GM21619 (cell line): ENCODE results near the gene RNF212.

Experiments
- ATAC-seq: cut with Tn5 transposase; IDR thresholded peaks from one replicate; pipeline ENCODE4 v1.9.1; 2021; ENCODE audit not compliant: unreplicated experiment

Gene RNF212

GRCh38 chr4:1115528-1116293, 2.3 kb upstream of the RNF212 start:
- no peak for ATAC-seq

GRCh38 chr4:1112821-1113182, 562 bp downstream of the RNF212 start:
- ATAC-seq = no peak

DNA sequence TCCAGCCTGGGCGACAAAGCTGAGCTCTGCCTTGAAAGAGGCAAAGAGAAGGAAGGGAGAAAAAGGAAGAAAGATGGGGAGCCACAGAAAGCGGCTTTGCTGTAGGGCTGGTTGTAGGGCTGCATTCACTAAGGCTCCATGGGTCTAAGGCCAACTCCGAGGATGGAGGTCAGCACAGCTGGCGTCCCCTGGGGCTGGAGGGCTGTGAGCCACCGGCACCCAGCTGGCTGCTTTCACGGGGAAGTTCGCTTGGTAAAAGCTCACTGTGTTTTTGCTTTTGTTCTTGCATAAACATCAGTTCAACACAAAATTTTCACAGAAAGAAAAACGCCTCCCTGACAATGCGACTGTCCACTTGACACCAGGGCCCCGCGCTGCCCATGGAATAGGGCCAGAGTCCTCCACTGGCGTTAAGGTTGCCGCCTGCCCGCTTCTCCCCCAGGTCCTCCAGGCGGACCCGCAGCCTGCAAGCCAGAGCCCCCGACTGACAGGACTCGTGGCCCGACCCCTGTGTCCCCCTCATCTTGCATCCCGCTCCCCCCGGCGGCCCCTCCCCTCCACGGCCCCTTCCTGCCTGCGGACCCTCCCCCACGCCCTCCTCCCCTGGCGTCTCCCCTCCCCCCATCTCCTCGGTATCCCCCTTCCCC, 1.1 kb downstream of the RNF212 start:
- ATAC-seq = no peak

DNA sequence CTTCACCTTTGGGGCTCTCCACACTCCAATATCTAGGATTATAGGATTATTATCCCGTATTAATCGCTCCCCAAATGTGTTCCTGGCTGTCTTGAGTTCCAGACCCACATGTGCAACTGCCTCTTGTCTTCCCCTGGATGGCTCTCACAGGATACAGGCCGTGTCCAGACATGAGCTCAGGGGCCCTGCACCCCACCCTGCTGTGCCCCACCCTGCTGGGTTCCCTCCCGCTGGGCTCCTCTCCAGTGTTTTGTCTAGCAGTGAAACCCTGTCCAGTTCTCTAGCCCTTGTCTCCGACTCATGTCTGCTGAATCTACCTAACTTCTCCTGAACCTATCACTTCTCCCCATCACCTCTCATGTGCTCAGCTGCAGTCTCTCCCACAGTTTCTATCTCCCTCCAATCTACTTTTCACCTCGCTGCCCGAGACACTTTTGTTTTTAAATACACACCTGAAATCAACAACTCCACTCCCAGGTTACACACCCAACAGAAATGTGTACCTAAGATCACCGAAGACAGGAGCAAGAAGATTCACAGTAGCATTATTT, 2.0 kb downstream of the RNF212 start:
- no peak for ATAC-seq

- ATAC-seq = no peak
Observed at GRCh38 chr4:1109898-1110506, 3.4 kb downstream of the RNF212 start.

GRCh38 chr4:1109333-1109732, 4.0 kb downstream of the RNF212 start:
- no peak for ATAC-seq

GRCh38 chr4:1105662-1106061, 7.7 kb downstream of the RNF212 start:
- no peak for ATAC-seq

GRCh38 chr4:1105067-1105466, 8.3 kb downstream of the RNF212 start:
- no peak for ATAC-seq

DNA sequence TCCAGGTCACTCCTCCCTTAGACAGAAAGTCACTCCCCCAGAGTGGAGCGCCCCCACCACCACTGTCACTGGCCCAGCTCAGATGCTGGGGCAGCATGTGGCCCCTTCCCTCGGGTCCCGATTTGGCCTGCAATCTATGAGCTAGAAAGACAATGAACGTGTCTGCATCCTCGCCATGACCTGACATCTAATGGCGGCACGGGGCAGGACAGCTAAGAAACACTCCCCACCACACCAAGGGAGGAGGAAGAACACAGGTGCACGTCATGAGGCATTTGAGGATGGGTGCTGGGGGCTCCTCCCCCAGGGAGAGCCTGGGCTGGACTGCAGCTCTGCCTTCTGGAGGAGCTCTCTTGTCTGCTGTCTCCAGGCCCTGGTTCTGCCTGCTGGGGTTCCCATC, 8.7 kb downstream of the RNF212 start:
- ATAC-seq = no peak

DNA sequence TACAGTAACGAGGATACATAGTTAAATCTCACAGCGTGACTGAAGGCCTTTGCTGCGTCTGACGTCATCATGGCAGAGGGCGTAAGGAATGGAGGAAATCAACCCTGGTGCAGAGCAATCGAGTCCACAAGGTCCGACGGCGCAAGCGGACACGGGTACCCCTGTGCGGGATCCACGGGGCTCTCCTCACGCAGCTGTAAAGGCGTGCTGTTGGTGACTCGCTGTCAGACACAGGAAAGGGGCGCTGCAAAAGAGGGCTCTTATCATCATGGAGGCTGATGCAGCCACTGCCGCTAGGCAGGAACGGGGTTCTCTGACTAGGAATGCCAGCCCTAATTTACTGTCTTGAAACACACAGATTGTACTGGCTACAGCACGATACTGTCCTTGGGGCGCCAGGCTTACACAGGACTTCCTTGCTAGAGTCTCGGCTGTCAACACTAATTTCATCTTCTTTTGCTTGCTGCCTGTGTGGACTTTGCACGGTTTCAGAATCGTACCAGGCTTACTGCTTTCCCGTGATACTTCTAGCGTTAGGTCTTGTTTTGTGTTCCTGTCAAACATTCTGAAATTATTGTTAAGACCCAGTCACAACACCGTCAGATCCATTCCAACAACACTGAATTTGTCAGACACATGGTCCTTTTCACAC, 13.6 kb downstream of the RNF212 start:
- no peak for ATAC-seq

DNA sequence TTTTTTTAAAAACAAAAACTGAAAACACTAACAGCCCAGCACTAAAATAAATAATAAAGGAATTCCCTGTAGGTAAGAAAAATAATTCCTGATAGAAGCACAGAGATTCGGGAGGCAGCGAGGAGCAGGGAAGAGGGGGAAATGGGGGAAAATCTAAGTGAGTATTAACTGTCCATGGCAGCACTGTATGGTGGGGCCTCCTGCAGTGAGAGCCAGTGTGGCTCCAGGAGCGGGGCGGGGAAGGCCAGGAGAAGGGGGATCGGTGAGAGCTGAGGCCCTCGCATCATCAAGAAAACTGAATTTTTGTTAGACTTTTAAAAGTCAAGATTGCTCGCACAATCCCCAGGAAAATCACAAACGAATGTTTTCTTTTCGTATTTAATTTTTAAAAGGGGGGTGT, 14.1 kb downstream of the RNF212 start:
- no peak for ATAC-seq

GRCh38 chr4:1098311-1098925, 14.9 kb downstream of the RNF212 start:
- ATAC-seq = no peak

- ATAC-seq = no peak
Observed at GRCh38 chr4:1097553-1097952, 15.8 kb downstream of the RNF212 start.

DNA sequence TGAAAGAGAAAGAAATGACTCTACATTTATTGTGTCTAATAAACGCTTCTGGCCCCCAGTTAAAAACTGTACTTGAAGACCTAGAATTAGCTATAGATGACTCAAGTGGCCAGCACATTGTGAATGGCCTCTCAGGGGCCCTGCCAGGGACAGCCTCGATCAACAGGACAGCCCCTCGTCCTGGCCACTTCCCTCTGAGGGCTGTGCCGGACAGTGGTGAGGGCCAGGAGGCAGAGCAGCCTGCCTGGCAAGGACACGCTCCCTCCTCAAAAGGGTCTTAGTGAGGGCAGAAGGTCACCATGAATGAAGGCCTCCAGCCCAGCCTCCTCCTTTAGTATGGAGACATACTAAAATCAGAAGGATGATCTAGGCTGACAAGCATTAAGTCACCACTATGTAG, 16.5 kb downstream of the RNF212 start:
- ATAC-seq = no peak

DNA sequence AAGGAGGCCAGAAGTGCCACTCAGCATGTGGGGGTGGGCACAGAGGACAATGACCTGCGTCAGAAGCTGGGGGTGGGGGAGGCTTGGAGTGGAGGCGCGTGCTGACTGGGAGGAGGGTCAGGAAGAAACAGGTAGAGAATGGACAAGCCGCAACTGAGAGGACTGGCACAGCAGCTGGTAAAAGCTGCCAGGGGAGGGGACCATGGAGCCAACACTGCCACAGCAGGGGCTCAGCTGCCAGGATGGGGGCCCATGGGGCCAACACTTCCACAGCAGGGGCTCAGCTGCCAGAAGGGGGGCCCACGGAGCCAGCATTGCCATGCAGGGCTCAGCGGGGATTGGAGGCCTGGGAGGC, 19.1 kb downstream of the RNF212 start:
- no peak for ATAC-seq

DNA sequence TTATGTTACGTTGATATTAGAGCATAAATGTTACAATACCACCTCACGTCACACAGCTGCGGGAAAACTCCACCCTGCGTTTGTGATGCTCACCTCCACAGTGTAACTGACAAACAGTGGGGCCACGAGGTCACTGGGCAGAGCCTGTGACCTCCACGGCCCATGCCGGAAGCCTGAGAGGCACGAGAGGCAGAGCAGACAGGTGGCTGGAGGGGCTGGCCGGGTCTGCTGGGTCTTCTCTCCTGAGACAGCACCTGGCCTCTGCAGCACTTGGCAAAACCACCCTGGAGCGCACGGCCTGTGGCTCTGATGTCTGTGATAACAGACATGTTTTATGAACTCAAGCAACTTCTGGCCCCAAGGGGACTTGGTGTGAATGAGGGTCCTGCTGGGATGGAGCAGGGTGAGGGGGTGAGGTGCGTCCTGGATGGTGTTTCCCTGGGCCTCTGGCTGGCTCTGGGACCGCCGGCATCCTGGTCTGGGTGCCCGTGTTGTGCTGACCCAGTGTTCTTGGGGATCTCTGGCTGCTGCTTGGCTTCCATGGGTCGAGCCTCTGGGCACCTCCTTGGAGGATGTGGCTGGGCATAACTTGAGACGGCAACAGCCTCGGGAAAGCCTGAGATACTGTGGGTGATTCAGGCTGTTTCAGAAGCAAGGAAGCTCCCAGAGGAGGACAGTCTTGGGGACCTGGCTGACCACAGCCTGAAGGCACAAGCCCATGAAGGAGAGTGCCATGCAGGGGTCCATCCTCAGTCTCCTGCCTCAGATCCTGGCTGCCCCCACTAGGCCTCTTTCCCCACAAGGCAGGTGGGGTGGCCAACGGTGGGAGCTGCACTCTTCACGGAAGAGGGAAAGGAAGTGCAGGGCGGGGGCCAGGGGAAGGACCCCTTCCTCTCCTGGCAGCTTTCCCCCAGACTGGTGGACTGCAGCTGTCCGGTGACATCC, 19.7 kb downstream of the RNF212 start:
- no peak for ATAC-seq

DNA sequence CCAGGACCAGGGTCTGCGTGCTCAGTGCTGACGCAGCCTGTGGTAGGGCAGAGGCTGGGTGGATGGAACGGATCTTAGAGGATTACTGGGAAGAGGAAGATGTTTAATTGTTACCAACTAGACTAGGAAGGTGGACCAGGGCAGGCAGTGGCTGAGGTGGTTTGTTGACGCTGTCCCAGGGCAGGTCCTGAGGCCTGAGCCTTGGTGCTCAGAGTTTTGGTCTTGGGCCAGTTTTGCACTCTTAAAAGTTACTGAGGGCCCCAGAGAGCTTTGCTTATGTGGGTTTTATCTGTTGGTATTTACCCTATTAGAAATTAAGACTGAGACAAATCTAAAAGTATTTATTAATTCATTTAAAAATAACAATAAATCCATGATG, 20.4 kb downstream of the RNF212 start:
- no peak for ATAC-seq

- ATAC-seq = no peak
Observed at GRCh38 chr4:1092026-1092982, 21.1 kb downstream of the RNF212 start.

GRCh38 chr4:1091561-1091995, 21.8 kb downstream of the RNF212 start:
- no peak for ATAC-seq
